ENCODE measurements around the gene PDE4D. TPM values are rescaled to one million over a fixed set of nuclear protein-coding genes. Genes with fewer than 3 reads are reported as not detected.

Gene PDE4D
- total RNA-seq, 1 experiment from 2014 or later: 3.6 TPM

- ChIA-PET CTCF (no interaction called here), POLR2A (ENCODE audit: unreplicated experiment) (no interaction called here)
- no peaks in the 10 kb centered on the region for H3F3A ChIP-seq (ENCODE audit: low read length, unreplicated experiment)
- no peaks in the 10 kb centered on the region for H3K9me3 ChIP-seq (ENCODE audit: low read length)
- no peaks in the 10 kb centered on the region for H3K79me2 ChIP-seq (ENCODE audit: low read length)
- no peaks in the 10 kb centered on the region for H3K4me1 ChIP-seq (ENCODE audit: insufficient read depth, low read length)
- intact Hi-C loops (cut with micrococcal nuclease): no loop called here
- no peaks in the 10 kb centered on the region for H3K36me3 ChIP-seq (ENCODE audit: low read depth, low read length)
- H3K4me2 ChIP-seq (ENCODE audit: low read length): no peak overlapping the region
- no TSS peak for BruUV-seq (replicated peaks)
- no peak overlapping the region for H3K27ac ChIP-seq (ENCODE audit: low read length)
- H3K9ac ChIP-seq (ENCODE audit: low read length): no peak overlapping the region
- TF ChIP-seq, protein P1, sequence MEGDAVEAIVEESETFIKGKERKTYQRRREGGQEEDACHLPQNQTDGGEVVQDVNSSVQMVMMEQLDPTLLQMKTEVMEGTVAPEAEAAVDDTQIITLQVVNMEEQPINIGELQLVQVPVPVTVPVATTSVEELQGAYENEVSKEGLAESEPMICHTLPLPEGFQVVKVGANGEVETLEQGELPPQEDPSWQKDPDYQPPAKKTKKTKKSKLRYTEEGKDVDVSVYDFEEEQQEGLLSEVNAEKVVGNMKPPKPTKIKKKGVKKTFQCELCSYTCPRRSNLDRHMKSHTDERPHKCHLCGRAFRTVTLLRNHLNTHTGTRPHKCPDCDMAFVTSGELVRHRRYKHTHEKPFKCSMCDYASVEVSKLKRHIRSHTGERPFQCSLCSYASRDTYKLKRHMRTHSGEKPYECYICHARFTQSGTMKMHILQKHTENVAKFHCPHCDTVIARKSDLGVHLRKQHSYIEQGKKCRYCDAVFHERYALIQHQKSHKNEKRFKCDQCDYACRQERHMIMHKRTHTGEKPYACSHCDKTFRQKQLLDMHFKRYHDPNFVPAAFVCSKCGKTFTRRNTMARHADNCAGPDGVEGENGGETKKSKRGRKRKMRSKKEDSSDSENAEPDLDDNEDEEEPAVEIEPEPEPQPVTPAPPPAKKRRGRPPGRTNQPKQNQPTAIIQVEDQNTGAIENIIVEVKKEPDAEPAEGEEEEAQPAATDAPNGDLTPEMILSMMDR (conservative IDR thresholded peaks at IDR 0.05; ENCODE audit: low read depth, low read length): no peak
- TF ChIP-seq EZH2phosphoT487 (IDR thresholded peaks at IDR 0.05; ENCODE audit: borderline replicate concordance, low read length) (no peak), EZH2 (IDR thresholded peaks at IDR 0.05; ENCODE audit: low read length, unreplicated experiment) (no peak)
- no peaks in the 10 kb centered on the region for H3K27me3 ChIP-seq (ENCODE audit: low read length)
- H3K9me2 ChIP-seq (replicated peaks; ENCODE audit: low read length): no peaks in the 10 kb centered on the region
- H3K4me3 ChIP-seq (ENCODE audit: low read length): no peak overlapping the region
- H4K20me1 ChIP-seq (ENCODE audit: low read length): no peaks in the 10 kb centered on the region
- DNase-seq (no peak), ATAC-seq (no peak)
- H2AFZ ChIP-seq (ENCODE audit: low read length): no peak overlapping the region
Observed at GRCh38 chr5:59605915-59606314, 287.6 kb downstream of the PDE4D start.

DNA sequence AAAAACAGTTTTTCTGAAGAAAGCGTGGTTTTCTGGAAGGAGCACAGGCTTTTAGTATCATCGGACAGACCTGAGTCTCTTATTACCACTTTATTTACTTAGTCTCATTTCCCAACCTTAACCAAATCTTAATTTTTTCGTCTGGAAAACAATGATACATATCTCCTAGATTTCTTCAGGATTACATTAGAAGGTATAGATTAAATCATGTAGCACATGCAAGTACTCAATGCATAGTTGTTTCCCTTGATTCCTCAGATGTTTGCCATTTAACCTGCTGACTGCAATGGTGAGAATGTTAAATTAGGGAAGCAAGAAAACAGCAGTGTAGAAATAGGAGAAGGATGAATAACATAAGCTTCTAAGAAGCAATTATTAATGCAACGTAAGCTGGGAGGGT lies 289.4 kb downstream of the PDE4D start:
- Histone ChIP-seq H3K4me2 (ENCODE audit: low read length) (no peak overlapping the region), H3K4me1 (ENCODE audit: insufficient read depth, low read length) (no peaks in the 10 kb centered on the region), H3K9me2 (replicated peaks; ENCODE audit: low read length) (no peaks in the 10 kb centered on the region), H3K27ac (ENCODE audit: low read length) (no peak overlapping the region), H3K9ac (ENCODE audit: low read length) (no peak overlapping the region), H3K27me3 (ENCODE audit: low read length) (no peaks in the 10 kb centered on the region), H4K20me1 (ENCODE audit: low read length) (no peaks in the 10 kb centered on the region), H3K36me3 (ENCODE audit: low read depth, low read length) (no peaks in the 10 kb centered on the region), H3F3A (ENCODE audit: low read length, unreplicated experiment) (no peaks in the 10 kb centered on the region), H3K79me2 (ENCODE audit: low read length) (no peaks in the 10 kb centered on the region), H3K4me3 (ENCODE audit: low read length) (no peak overlapping the region), H3K9me3 (ENCODE audit: low read length) (no peaks in the 10 kb centered on the region), H2AFZ (ENCODE audit: low read length) (no peak overlapping the region)
- BruUV-seq (replicated peaks): no TSS peak
- ChIA-PET POLR2A (ENCODE audit: unreplicated experiment) (no interaction called here), CTCF (no interaction called here)
- no peak for ATAC-seq
- TF ChIP-seq, protein P1 (conservative IDR thresholded peaks at IDR 0.05; ENCODE audit: low read depth, low read length): no peak
- TF ChIP-seq EZH2phosphoT487 (IDR thresholded peaks at IDR 0.05; ENCODE audit: borderline replicate concordance, low read length): no peak
- no peak for TF ChIP-seq EZH2 (IDR thresholded peaks at IDR 0.05; ENCODE audit: low read length, unreplicated experiment)
- intact Hi-C loops (cut with micrococcal nuclease): no loop called here
- DNase-seq: no peak

GRCh38 chr5:59600998-59601397 lies 292.5 kb downstream of the PDE4D start:
- H3K9ac ChIP-seq (ENCODE audit: low read length): no peak overlapping the region
- H3F3A ChIP-seq (ENCODE audit: low read length, unreplicated experiment): no peaks in the 10 kb centered on the region
- TF ChIP-seq EZH2phosphoT487 (IDR thresholded peaks at IDR 0.05; ENCODE audit: borderline replicate concordance, low read length) (no peak), EZH2 (IDR thresholded peaks at IDR 0.05; ENCODE audit: low read length, unreplicated experiment) (no peak)
- TF ChIP-seq, protein P1 (conservative IDR thresholded peaks at IDR 0.05; ENCODE audit: low read depth, low read length): no peak
- H3K9me2 ChIP-seq (replicated peaks; ENCODE audit: low read length): no peaks in the 10 kb centered on the region
- DNase-seq: no peak
- BruUV-seq (replicated peaks): no TSS peak
- no peaks in the 10 kb centered on the region for H3K27me3 ChIP-seq (ENCODE audit: low read length)
- CTCF ChIA-PET: no interaction called here
- no peak overlapping the region for H3K27ac ChIP-seq (ENCODE audit: low read length)
- no peaks in the 10 kb centered on the region for H3K79me2 ChIP-seq (ENCODE audit: low read length)
- no peak overlapping the region for H3K4me3 ChIP-seq (ENCODE audit: low read length)
- no peak overlapping the region for H2AFZ ChIP-seq (ENCODE audit: low read length)
- no peaks in the 10 kb centered on the region for H3K9me3 ChIP-seq (ENCODE audit: low read length)
- intact Hi-C loops (cut with micrococcal nuclease): no loop called here
- ATAC-seq: no peak
- H3K4me2 ChIP-seq (ENCODE audit: low read length): no peak overlapping the region
- no peaks in the 10 kb centered on the region for H4K20me1 ChIP-seq (ENCODE audit: low read length)
- POLR2A ChIA-PET (ENCODE audit: unreplicated experiment): no interaction called here
- H3K36me3 ChIP-seq (ENCODE audit: low read depth, low read length): no peaks in the 10 kb centered on the region
- H3K4me1 ChIP-seq (ENCODE audit: insufficient read depth, low read length): peaks cover 19% of the 10 kb centered on the region
